ENCODE results near the gene TNF. TPM values are rescaled to one million over a fixed set of nuclear protein-coding genes. Genes with fewer than 3 reads are reported as not detected.
"Not testable (repeated sequence)": the region's sequence is repeated elsewhere in the genome, so short reads cannot be mapped to it uniquely, and the experiment has no call there.

The TNF gene
- total RNA-seq, 3 donors from 2014 or later (not counting 1 experiment from before 2014, with no cell fraction given): 24.2 to 60.8 (median 46.9) TPM

GRCh38 chr6:31551371-31551770 is 24.0 kb upstream of the TNF start:
- H3K4me1 ChIP-seq (ENCODE audit: control insufficient read depth, insufficient read depth, low read length): peaks cover 38% of the 10 kb centered on the region
- not testable (repeated sequence) for H3K36me3 Mint-ChIP-seq; H3K9me3 Mint-ChIP-seq; H3K9me3 ChIP-seq (ENCODE audit: control insufficient read depth, insufficient read depth, low read length); H3K27ac ChIP-seq (ENCODE audit: low read length); H3K4me3 ChIP-seq (ENCODE audit: low read length); H3K36me3 ChIP-seq (ENCODE audit: control insufficient read depth, insufficient read depth, low read length); H3K27me3 Mint-ChIP-seq (ENCODE audit: low read depth in 2 of 2); H3K27me3 ChIP-seq (ENCODE audit: control insufficient read depth, insufficient read depth, low read length)
- DNase-seq (peak; percentile 57 to 86), ATAC-seq (peak; percentile 40 to 63 (median 41))
- Mint-ChIP-seq H3K4me1 (peaks cover 28 to 39% of the 10 kb centered on the region in 2 donors), H3K4me3 (peak overlapping the region; percentile 6), H3K27ac (peak overlapping the region; percentile 38 to 80)
- TF ChIP-seq CTCF (IDR thresholded peaks at IDR 0.05): peak; percentile 66
- intact Hi-C loops (cut with micrococcal nuclease): loop anchor here (1.0 kb wide), 1 partner anchor 47 kb away; no protein-coding TSS in a partner anchor
- WGBS (ENCODE audit: insufficient coverage): 11% methylated on average over 5 of the region's 5 CpGs

- H3K4me1 Mint-ChIP-seq: peaks cover 40 to 49% of the 10 kb centered on the region in 2 donors
- 31% methylated on average over 2 of the region's 3 CpGs for whole genome bisulfite sequencing (ENCODE audit: insufficient coverage)
- Histone ChIP-seq H3K9me3 (ENCODE audit: control insufficient read depth, insufficient read depth, low read length) (no peaks in the 10 kb centered on the region), H3K27me3 (ENCODE audit: control insufficient read depth, insufficient read depth, low read length) (no peaks in the 10 kb centered on the region), H3K4me3 (ENCODE audit: low read length) (no peak overlapping the region), H3K36me3 (ENCODE audit: control insufficient read depth, insufficient read depth, low read length) (no peaks in the 10 kb centered on the region), H3K4me1 (ENCODE audit: control insufficient read depth, insufficient read depth, low read length) (peaks cover 60% of the 10 kb centered on the region), H3K27ac (ENCODE audit: low read length) (no peak overlapping the region)
- DNase-seq: peak in 1 of 2 donors; percentile 34
- no peaks in the 10 kb centered on the region for H3K36me3 Mint-ChIP-seq
- no peaks in the 10 kb centered on the region for H3K9me3 Mint-ChIP-seq
- no peak overlapping the region for H3K4me3 Mint-ChIP-seq
- no peaks in the 10 kb centered on the region for H3K27me3 Mint-ChIP-seq (ENCODE audit: low read depth in 2 of 2)
- peak overlapping the region in 1 of 2 donors; percentile 65 for H3K27ac Mint-ChIP-seq
- ATAC-seq: no peak
- intact Hi-C loops (cut with micrococcal nuclease): loop anchor here (5.0 kb wide), 1 partner anchor 106 kb away; the partner anchor contains the start of genes C6orf47 and GPANK1
- TF ChIP-seq CTCF (IDR thresholded peaks at IDR 0.05): no peak
Observed at GRCh38 chr6:31556307-31556706, 19.1 kb upstream of the TNF start.

GRCh38 chr6:31557443-31558317 is 17.7 kb upstream of the TNF start:
- DNase-seq (no peak), ATAC-seq (no peak)
- H3K9me3 ChIP-seq (ENCODE audit: control insufficient read depth, insufficient read depth, low read length): no peaks in the 10 kb centered on the region
- Mint-ChIP-seq H3K27ac (peak overlapping the region; percentile 98), H3K36me3 (no peaks in the 10 kb centered on the region), H3K27me3 (ENCODE audit: low read depth in 2 of 2) (no peaks in the 10 kb centered on the region), H3K4me3 (peak overlapping the region; percentile 82), H3K4me1 (peaks cover 47 to 55% of the 10 kb centered on the region in 2 donors), H3K9me3 (no peaks in the 10 kb centered on the region)
- no peaks in the 10 kb centered on the region for H3K27me3 ChIP-seq (ENCODE audit: control insufficient read depth, insufficient read depth, low read length)
- H3K27ac ChIP-seq (ENCODE audit: low read length): peak overlapping the region; percentile 90
- WGBS (ENCODE audit: insufficient coverage): 65% methylated on average over 22 of the region's 24 CpGs
- H3K4me3 ChIP-seq (ENCODE audit: low read length): no peak overlapping the region
- no peaks in the 10 kb centered on the region for H3K36me3 ChIP-seq (ENCODE audit: control insufficient read depth, insufficient read depth, low read length)
- H3K4me1 ChIP-seq (ENCODE audit: control insufficient read depth, insufficient read depth, low read length): peaks cover 66% of the 10 kb centered on the region
- no peak for TF ChIP-seq CTCF (IDR thresholded peaks at IDR 0.05)
- intact Hi-C loops (cut with micrococcal nuclease): loop anchor here (2.0 to 5.0 kb wide), 2 partner anchors 15 to 105 kb away; partner anchors contain the start of genes C6orf47, GPANK1 and LTA
